Bone marrow (tissue), 2 donors: ENCODE results near the gene CYB5A.

Experiments used
- DNase-seq, 2 donors: peaks; one replicate each; lab custom pipeline; 2025; lab: John Stamatoyannopoulos, UW

The CYB5A gene

DNA sequence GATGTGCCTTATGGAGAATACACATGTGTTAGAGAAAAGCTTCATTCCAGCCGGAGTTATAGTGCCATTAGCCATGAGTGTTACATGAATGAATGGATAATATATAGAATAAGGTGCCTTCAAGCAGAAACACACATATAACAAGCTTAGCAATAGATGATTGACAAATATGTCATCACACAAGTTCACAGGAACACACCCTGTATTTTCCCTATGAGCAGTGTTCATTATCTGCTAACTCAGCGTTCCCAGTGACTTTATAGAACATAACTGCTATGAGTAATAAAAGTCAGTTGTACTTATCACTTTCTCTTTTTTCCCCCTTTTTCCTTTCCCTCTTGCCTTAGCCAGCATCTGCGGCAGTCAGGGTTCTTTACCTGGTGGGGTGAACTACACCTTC is 78.3 kb downstream of the CYB5A start:
- DNase-seq: no peak

DNA sequence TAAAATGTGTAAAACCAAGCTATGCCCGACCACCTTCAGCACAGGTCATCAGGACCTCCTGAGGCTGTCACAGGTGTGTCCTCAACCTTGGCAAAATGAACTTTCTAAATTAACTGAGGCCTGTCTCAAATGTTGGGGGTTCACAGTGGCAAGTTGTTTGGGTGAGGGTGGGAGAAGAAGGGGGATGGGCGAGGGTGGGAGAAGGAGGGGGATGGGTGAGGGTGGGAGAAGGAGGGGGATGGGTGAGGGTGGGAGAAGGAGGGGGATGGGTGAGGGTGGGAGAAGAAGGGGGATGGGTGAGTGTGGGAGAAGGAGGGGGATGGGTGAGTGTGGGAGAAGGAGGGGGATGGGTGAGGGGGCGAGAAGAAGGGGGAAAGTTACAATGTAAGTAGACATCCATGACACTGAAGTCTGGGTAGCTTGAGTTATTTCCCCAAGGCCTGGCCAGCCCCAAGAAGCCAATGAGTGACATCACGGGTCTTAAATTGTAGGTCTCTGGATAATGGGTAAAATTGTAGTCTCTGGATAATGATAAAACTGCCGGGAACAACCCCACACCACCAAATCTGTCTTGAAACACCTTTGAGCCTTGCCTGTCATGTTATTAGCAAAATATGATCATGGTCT is 87.1 kb downstream of the CYB5A start:
- DNase-seq: no peak

DNA sequence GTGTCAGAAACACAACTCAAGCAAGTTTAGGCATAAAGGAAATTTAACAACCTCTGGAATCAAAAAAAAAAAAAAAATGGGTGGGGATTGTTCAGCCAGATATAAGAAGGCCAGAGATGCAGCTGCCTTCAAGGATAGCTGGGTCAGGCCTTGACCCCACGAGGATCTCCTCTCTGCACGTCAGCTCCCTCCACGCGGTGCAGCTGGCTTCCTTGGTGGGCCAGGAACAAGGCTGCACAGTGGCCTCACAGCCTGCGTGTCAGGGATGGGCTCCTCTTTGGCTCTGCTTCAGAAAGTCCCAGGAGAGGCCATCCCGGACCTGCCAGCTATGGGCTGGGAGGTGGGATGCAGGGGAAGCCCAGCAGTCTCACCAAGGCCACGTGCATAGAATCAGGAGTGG is 88.0 kb downstream of the CYB5A start:
- no peak for DNase-seq
